Smooth muscle cell of the brain vasculature (primary cell): ENCODE results near the gene BCL2L13.
"Not testable (repeated sequence)": the region's sequence is repeated elsewhere in the genome, so short reads cannot be mapped to it uniquely, and the experiment has no call there.

Experiments used
- DNase-seq: peaks from one replicate; pipeline ENCODE4 v3.0.0-alpha.2; 2012; ENCODE audit warnings: low read depth, low spot score

The BCL2L13 gene

DNA sequence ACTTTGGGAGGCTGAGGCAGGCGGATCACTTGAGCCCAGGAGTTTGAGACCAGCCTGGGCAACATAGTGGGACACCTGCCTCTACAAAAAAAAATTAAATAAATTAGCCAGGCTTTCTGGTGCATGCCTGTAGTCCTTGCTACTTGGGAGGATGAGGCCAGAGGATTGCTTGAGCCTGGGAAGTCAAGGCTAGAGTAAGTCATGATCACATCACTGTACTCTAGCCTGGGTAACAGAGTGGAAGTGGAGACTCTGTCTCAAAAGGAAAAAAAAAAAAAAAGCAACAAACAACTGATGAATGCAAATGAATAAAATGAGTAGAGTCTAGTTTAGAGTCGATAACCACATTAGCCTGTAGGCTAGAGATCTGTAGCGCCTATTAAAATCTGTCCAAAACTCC is 3.9 kb upstream of the BCL2L13 start:
- DNase-seq = no peak

GRCh38 chr22:17636850-17637249 is 1.7 kb upstream of the BCL2L13 start:
- not testable (repeated sequence) for DNase-seq

GRCh38 chr22:17637490-17638181 is 921 bp upstream of the BCL2L13 start:
- no peak for DNase-seq

DNA sequence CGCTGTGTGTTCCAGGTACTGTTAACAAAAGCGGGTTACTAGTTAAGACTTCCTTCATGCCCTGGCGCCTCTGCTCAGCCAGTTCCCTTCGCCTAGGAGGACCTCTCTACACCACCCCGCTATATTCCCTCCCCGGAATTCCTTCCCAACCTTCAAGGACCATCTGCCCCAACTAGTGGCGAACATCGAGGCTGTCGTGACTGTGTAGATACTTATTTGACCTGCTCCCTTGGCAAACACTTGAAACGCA is 450 bp upstream of the BCL2L13 start:
- DNase-seq = no peak

- DNase-seq = peak; percentile 24
Observed at GRCh38 chr22:17639247-17639741, 737 bp downstream of the BCL2L13 start.

DNA sequence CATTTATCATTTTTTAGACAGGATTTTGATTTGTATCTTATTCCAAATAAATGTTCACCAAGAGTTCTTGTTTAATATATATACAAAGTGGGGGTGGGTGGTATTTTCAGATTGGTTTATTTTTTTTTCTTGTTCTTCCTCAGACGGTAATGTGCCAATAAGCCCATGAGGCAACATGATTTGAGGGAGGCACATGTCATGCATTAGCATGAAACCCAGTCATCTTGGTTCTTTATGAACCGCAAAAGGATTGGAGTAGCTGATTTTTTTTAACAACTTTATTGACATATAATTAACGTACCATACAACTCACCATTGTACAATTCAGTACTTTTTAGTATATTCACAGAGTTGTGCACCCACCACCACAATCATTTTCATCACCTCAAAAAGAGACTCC is 2.7 kb downstream of the BCL2L13 start:
- no peak for DNase-seq

- not testable (repeated sequence) for DNase-seq
Observed at GRCh38 chr22:17642357-17642756, 3.8 kb downstream of the BCL2L13 start.

- no peak for DNase-seq
Observed at GRCh38 chr22:17647452-17647851, 8.9 kb downstream of the BCL2L13 start.

GRCh38 chr22:17647991-17648390 is 9.4 kb downstream of the BCL2L13 start:
- DNase-seq = no peak

- DNase-seq = no peak
Observed at GRCh38 chr22:17648569-17648968, 10.0 kb downstream of the BCL2L13 start.

GRCh38 chr22:17655289-17655688 is 16.7 kb downstream of the BCL2L13 start:
- no peak for DNase-seq

DNA sequence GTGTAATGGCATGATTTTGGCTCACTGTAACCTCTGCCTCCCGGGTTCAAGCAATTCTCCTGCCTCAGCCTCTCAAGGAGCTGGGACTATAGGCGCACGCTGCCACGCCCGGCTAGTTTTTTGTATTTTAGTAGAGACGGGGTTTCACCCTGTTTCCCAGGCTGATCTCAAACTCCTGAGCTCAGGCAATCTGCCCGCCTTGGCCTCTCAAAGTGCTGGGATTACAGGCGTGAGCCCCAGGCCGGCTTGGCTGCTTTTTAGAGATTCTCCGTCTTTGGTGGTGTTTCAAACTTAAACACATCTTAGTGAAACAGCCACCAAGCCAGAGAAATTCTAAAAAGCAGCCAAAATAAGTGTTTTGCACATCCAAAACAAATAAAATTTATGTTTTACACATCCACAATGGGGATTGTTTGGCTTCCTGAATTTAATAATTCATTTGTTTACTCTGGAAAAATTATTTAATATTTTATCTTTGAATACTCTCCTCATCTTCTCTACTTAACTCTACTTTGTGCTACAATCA is 18.4 kb downstream of the BCL2L13 start:
- no peak for DNase-seq

- DNase-seq = no peak
Observed at GRCh38 chr22:17664414-17665055, 26.0 kb downstream of the BCL2L13 start.

- no peak for DNase-seq
Observed at GRCh38 chr22:17665248-17665647, 26.7 kb downstream of the BCL2L13 start.

DNA sequence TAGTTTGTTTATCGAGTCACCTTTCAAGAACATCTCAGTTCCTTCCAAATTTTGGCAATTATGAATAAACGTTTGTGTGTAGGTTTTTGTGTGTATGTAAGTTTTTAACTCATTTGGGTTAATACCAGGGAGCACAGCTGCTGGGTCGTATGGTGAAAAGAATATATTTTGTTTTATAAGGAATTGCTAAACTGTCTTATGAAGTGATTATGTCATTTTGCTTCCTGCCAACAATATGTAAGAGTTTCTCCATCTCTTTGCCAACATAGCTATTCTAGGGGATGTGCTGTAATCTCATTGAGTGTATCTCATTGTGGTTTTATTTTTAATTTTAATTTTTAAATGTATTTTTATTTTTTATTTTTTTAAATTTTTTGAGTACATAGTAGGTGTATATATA is 27.3 kb downstream of the BCL2L13 start:
- DNase-seq = no peak

DNA sequence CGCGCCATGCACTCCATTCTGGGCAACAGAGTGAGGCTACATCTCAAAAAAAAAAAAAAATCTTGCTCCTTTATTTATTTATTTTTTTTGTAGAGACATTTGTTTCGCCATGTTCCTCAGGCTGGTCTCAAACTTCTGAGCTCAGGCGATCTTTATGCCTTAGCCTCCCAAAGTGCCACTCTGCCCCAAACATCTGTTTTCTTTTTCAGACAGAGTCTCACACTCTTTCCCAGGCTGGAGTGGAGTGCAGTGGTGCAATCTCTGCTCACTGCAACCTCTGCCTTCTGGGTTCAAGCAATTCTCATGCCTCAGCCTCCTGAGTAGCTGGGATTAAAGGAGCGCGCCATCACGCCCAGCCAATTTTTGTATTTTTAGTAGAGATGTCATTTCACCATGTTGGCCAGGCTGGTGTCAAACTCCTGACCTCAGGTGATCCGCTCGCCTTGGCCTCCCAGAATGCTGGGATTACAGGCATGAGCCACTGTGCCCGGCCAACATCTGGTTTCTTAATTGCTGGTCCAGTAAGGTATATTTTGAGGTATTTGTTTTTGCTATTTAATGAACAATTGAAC is 33.0 kb downstream of the BCL2L13 start:
- not testable (repeated sequence) for DNase-seq

DNA sequence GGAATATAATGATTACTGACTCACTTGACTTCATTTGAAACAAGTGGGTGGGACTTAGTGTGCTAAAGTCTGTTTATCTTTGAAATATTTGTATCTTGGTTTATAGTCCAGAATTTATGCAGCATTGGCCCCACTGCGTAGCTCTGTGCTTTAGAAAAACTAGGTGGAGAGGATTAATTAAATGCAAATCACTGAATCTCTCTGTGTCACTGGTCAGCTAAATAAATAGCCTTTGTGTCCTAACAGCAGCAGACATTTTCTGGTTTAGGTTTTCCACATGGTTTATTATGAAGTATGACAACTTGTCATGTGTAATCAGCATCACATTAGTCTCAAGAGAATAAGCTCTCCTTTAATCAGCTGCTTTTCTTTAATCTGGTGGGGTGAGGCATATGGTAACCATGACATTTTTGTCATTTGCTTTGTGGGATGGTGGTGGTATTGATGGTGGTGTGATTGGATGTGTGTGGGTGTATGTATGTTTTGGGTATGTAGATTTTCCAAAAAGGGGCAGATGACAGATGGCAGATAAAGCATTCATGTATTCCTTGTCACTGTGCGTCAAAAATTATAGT is 33.9 kb downstream of the BCL2L13 start:
- no peak for DNase-seq

- DNase-seq = no peak
Observed at GRCh38 chr22:17674152-17674551, 35.6 kb downstream of the BCL2L13 start.

DNA sequence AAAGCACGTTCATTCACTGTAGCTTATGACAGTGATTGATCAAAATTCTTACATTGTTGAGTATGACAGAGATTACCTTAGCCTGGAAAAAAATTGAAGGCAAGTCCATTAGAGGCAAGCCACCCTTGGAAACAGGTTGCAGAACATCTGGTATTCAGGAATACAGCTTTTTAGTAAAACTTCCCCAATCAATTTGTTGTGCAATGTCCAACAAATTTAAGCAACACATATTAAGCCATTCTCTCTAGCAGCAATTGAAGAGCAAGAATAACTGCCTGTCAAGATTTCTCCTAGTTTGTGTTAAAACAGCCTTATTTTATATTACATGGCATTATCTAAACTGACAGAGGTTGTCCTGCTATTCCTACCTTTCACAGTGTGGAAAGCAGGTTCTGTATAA is 37.0 kb downstream of the BCL2L13 start:
- DNase-seq = no peak

- no peak for DNase-seq
Observed at GRCh38 chr22:17678817-17679385, 40.3 kb downstream of the BCL2L13 start.

- no peak for DNase-seq
Observed at GRCh38 chr22:17684245-17684644, 45.7 kb downstream of the BCL2L13 start.

DNA sequence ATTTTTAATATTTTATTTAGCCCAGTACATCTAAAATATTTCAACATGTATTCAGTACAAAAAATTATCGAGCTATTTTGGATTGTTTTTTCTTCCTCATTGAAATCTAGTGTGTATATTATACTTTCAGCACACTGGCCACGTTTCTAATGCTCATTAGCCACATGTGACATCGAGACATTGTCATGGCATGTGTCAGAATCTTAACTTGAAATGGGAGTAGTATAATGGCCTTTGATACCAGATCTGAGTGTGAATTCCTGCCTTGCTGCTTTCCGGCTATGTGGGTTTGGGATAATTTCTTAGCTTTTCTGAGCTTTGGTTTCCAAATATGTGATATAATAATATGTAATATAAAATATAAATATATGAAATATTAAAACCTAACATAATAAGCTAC is 54.3 kb downstream of the BCL2L13 start:
- DNase-seq = no peak
